ENCODE results near the gene KDM2A. TPM values are rescaled to one million over a fixed set of nuclear protein-coding genes. Genes with fewer than 3 reads are reported as not detected.

Gene KDM2A
- 38.0 and 54.1 TPM in 2 replicates for total RNA-seq (2014; rRNA removed; shearing (Covaris generic))
- 24.2 and 25.0 TPM in 2 replicates for polyA plus RNA-seq (2016; fragmentation: Nextera tagmentation; extraction: Ambion mirVana)
- long read RNA-seq, partial matches to known transcripts = 1 of 6 reads
- long read RNA-seq, other reads (novel, unspliced or antisense) = 2 of 6 reads

DNA sequence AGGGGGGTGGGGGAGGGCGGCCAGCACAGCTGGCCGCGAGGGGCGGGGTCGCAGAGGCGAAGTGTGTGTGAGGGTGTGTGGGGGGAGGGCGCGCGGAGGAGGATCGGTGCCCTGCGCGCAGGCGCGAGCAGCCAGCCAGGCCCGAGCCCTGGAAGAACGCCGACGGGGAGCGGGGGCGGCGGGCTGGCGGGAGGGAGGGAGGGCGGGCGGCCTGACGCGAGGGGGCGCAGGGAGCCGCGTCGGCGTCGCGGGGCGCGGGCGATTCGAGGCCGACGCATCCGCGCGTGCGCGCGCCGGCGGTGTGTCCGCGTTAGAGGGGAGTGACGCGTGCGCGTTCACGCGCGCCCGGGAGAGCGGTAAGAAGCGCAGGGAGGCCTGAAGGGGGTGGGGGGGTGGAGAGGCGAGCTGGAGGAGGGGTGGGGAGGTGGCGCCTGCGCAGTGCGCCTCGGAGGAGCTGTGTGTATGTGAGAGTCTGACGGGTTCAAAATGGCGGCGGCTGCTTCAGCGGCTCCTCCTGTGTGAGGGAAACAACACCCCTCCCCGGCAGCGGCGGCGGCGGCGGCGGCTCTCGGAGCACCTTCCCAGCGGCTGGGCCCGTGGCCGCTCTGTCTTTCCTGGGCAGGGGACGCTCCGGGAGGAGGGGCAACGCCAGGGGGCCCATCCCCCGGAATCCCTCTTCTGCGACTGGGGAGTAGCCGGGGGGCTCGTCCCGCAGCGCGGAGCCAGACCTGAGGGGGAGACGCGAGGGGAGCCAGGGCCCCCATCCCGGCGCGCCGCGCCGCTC lies at the start of gene KDM2A:
KDM2A (plus strand) TSS at position 463 of the 784 bp plus-strand sequence. CDS start 2,054 bp downstream, outside the sequence.
- Histone ChIP-seq H3K4me3 (peak within 1 kb of the TSS; percentile 82), H3K79me2 (replicated peaks; ENCODE audit: insufficient read depth) (peaks cover 44% of the 10 kb centered on the region), H3K27me3 (ENCODE audit: insufficient read depth) (peaks cover 10% of the 10 kb centered on the region), H3K4me1 (ENCODE audit: insufficient read depth) (peaks cover 24% of the 10 kb centered on the region), H4K20me1 (replicated peaks; ENCODE audit: insufficient read depth) (peaks cover 23% of the 10 kb centered on the region), H3K27ac (ENCODE audit: low read depth) (peak within 1 kb of the TSS; percentile 90; the same call in 1 of the 2 replicates), H2AFZ (peak within 1 kb of the TSS; percentile 83; the same call in 1 of the 2 replicates), H3K9me2 (ENCODE audit: insufficient read depth) (no peaks in the 10 kb centered on the region), H3K4me2 (peak within 1 kb of the TSS; percentile 95), H3K36me3 (ENCODE audit: insufficient read depth) (0 out of 2 replicates have a peak, but pooled peaks cover 4% of the 10 kb centered on the region), H3F3A (replicated peaks; ENCODE audit: low read depth) (0 out of 2 replicates have a peak, but pooled peaks cover 6% of the 10 kb centered on the region)
- peak; percentile 97 for DNase-seq (ENCODE audit: low spot score)
- ATAC-seq = peak; percentile 75
- H3K4me3 Mint-ChIP-seq = peak within 1 kb of the TSS; percentile 84
- TF ChIP-seq NANOG (IDR thresholded peaks at IDR 0.05; ENCODE audit: borderline replicate concordance) (no peak), ZNF331 (CRISPR knock-in tag; IDR thresholded peaks at IDR 0.05; ENCODE audit: low read depth) (no peak), ZNF114 (CRISPR knock-in tag; IDR thresholded peaks at IDR 0.05) (no peak), STAT1 (IDR thresholded peaks at IDR 0.05; ENCODE audit: unreplicated experiment) (no peak), POLR2AphosphoS5 (IDR thresholded peaks at IDR 0.05; ENCODE audit: low read depth) (peak; percentile 61; the same call in 1 of the 2 replicates), CREB1 (CRISPR knock-in tag; IDR thresholded peaks at IDR 0.05; ENCODE audit: low read depth) (peak; percentile 83), EZH2phosphoT487 (IDR thresholded peaks at IDR 0.05; ENCODE audit: unreplicated experiment) (no peak), JUNB (IDR thresholded peaks at IDR 0.05; ENCODE audit: unreplicated experiment) (no peak), EZH2 (IDR thresholded peaks at IDR 0.05; ENCODE audit: low read depth, unreplicated experiment) (no peak)
- TF ChIP-seq, protein P1, sequence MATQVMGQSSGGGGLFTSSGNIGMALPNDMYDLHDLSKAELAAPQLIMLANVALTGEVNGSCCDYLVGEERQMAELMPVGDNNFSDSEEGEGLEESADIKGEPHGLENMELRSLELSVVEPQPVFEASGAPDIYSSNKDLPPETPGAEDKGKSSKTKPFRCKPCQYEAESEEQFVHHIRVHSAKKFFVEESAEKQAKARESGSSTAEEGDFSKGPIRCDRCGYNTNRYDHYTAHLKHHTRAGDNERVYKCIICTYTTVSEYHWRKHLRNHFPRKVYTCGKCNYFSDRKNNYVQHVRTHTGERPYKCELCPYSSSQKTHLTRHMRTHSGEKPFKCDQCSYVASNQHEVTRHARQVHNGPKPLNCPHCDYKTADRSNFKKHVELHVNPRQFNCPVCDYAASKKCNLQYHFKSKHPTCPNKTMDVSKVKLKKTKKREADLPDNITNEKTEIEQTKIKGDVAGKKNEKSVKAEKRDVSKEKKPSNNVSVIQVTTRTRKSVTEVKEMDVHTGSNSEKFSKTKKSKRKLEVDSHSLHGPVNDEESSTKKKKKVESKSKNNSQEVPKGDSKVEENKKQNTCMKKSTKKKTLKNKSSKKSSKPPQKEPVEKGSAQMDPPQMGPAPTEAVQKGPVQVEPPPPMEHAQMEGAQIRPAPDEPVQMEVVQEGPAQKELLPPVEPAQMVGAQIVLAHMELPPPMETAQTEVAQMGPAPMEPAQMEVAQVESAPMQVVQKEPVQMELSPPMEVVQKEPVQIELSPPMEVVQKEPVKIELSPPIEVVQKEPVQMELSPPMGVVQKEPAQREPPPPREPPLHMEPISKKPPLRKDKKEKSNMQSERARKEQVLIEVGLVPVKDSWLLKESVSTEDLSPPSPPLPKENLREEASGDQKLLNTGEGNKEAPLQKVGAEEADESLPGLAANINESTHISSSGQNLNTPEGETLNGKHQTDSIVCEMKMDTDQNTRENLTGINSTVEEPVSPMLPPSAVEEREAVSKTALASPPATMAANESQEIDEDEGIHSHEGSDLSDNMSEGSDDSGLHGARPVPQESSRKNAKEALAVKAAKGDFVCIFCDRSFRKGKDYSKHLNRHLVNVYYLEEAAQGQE (IDR thresholded peaks at IDR 0.05; ENCODE audit: unreplicated experiment) = no peak
- TF ChIP-seq, protein P2, sequence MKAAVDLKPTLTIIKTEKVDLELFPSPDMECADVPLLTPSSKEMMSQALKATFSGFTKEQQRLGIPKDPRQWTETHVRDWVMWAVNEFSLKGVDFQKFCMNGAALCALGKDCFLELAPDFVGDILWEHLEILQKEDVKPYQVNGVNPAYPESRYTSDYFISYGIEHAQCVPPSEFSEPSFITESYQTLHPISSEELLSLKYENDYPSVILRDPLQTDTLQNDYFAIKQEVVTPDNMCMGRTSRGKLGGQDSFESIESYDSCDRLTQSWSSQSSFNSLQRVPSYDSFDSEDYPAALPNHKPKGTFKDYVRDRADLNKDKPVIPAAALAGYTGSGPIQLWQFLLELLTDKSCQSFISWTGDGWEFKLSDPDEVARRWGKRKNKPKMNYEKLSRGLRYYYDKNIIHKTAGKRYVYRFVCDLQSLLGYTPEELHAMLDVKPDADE (IDR thresholded peaks at IDR 0.05) = no peak
- TF ChIP-seq, protein P3, sequence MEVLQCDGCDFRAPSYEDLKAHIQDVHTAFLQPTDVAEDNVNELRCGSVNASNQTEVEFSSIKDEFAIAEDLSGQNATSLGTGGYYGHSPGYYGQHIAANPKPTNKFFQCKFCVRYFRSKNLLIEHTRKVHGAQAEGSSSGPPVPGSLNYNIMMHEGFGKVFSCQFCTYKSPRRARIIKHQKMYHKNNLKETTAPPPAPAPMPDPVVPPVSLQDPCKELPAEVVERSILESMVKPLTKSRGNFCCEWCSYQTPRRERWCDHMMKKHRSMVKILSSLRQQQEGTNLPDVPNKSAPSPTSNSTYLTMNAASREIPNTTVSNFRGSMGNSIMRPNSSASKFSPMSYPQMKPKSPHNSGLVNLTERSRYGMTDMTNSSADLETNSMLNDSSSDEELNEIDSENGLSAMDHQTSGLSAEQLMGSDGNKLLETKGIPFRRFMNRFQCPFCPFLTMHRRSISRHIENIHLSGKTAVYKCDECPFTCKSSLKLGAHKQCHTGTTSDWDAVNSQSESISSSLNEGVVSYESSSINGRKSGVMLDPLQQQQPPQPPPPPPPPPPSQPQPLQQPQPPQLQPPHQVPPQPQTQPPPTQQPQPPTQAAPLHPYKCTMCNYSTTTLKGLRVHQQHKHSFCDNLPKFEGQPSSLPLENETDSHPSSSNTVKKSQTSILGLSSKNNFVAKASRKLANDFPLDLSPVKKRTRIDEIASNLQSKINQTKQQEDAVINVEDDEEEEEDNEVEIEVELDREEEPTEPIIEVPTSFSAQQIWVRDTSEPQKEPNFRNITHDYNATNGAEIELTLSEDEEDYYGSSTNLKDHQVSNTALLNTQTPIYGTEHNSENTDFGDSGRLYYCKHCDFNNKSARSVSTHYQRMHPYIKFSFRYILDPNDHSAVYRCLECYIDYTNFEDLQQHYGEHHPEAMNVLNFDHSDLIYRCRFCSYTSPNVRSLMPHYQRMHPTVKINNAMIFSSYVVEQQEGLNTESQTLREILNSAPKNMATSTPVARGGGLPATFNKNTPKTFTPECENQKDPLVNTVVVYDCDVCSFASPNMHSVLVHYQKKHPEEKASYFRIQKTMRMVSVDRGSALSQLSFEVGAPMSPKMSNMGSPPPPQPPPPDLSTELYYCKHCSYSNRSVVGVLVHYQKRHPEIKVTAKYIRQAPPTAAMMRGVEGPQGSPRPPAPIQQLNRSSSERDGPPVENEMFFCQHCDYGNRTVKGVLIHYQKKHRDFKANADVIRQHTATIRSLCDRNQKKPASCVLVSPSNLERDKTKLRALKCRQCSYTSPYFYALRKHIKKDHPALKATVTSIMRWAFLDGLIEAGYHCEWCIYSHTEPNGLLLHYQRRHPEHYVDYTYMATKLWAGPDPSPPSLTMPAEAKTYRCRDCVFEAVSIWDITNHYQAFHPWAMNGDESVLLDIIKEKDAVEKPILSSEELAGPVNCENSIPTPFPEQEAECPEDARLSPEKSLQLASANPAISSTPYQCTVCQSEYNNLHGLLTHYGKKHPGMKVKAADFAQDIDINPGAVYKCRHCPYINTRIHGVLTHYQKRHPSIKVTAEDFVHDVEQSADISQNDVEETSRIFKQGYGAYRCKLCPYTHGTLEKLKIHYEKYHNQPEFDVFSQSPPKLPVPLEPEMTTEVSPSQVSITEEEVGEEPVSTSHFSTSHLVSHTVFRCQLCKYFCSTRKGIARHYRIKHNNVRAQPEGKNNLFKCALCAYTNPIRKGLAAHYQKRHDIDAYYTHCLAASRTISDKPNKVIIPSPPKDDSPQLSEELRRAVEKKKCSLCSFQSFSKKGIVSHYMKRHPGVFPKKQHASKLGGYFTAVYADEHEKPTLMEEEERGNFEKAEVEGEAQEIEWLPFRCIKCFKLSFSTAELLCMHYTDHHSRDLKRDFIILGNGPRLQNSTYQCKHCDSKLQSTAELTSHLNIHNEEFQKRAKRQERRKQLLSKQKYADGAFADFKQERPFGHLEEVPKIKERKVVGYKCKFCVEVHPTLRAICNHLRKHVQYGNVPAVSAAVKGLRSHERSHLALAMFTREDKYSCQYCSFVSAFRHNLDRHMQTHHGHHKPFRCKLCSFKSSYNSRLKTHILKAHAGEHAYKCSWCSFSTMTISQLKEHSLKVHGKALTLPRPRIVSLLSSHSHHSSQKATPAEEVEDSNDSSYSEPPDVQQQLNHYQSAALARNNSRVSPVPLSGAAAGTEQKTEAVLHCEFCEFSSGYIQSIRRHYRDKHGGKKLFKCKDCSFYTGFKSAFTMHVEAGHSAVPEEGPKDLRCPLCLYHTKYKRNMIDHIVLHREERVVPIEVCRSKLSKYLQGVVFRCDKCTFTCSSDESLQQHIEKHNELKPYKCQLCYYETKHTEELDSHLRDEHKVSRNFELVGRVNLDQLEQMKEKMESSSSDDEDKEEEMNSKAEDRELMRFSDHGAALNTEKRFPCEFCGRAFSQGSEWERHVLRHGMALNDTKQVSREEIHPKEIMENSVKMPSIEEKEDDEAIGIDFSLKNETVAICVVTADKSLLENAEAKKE (CRISPR knock-in tag; IDR thresholded peaks at IDR 0.05) = no peak
- TF ChIP-seq, protein P4, sequence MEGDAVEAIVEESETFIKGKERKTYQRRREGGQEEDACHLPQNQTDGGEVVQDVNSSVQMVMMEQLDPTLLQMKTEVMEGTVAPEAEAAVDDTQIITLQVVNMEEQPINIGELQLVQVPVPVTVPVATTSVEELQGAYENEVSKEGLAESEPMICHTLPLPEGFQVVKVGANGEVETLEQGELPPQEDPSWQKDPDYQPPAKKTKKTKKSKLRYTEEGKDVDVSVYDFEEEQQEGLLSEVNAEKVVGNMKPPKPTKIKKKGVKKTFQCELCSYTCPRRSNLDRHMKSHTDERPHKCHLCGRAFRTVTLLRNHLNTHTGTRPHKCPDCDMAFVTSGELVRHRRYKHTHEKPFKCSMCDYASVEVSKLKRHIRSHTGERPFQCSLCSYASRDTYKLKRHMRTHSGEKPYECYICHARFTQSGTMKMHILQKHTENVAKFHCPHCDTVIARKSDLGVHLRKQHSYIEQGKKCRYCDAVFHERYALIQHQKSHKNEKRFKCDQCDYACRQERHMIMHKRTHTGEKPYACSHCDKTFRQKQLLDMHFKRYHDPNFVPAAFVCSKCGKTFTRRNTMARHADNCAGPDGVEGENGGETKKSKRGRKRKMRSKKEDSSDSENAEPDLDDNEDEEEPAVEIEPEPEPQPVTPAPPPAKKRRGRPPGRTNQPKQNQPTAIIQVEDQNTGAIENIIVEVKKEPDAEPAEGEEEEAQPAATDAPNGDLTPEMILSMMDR (conservative IDR thresholded peaks at IDR 0.05; ENCODE audit: low read depth in 2 of 2) = peak in 1 of 2 experiments; percentile 43; a peak in 1 of 4 replicates
- H3K27ac Mint-ChIP-seq = peak within 1 kb of the TSS; percentile 92
- H3K9me3 Mint-ChIP-seq = 0 out of 3 replicates have a peak, but pooled peaks cover 2% of the 10 kb centered on the region
- peaks cover 31% of the 10 kb centered on the region for H3K4me1 Mint-ChIP-seq
- H3K36me3 Mint-ChIP-seq (ENCODE audit: low read depth) = peaks cover 20% of the 10 kb centered on the region
- H3K27me3 Mint-ChIP-seq (ENCODE audit: insufficient read depth, low read depth, poor library complexity) = peaks cover 5% of the 10 kb centered on the region

Data from GM23338 (cell line).